ENCODE results near the gene ACAP2.
"Not testable (repeated sequence)": the region's sequence is repeated elsewhere in the genome, so short reads cannot be mapped to it uniquely, and the experiment has no call there.

The ACAP2 gene

DNA sequence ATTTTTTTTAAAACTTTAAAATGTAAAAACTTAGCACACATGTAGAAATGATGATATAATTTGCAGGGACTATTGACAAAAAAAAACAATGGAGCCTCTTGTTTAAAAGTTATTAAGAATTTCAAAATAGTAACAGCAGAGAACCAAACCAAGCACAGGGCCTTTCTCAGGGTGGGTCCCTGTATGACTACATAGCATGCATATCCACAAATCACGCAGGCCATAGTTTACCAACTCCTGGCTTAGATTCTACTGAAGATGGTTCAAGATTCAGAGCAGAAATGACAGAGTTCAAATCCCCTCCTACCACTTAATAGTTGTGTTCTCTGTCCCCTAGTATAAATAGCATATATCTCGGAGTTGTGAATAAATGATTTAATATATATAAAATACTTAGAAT lies 19.0 kb downstream of the ACAP2 start:
- TF ChIP-seq POLR2A (IDR thresholded peaks at IDR 0.05; ENCODE audit: low read length) = no peak
- TF ChIP-seq GATA1 (IDR thresholded peaks at IDR 0.05; ENCODE audit: low read depth, low read length) = no peak
- no peak for DNase-seq

DNA sequence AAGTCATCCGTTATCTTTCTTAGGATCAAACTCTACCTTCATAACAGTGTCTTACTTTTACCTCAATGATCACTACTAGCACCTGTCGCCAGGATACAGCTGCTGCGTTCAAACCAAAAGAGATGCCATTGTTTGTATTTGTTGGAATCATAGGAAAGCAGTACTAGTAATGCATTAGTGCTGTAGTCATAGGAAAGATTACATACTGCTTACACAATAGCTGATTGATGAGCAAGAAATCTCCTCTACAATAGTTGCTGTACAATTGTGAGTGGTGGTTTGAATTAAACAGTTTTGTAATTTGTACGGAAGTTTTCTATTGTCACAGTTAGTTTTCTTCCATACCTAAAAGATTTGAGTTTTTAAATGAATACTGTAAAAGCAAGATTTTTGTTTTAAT lies 21.4 kb downstream of the ACAP2 start:
- TF ChIP-seq GATA1 (IDR thresholded peaks at IDR 0.05; ENCODE audit: low read depth, low read length) (no peak), POLR2A (IDR thresholded peaks at IDR 0.05; ENCODE audit: low read length) (no peak)
- no peak for DNase-seq

DNA sequence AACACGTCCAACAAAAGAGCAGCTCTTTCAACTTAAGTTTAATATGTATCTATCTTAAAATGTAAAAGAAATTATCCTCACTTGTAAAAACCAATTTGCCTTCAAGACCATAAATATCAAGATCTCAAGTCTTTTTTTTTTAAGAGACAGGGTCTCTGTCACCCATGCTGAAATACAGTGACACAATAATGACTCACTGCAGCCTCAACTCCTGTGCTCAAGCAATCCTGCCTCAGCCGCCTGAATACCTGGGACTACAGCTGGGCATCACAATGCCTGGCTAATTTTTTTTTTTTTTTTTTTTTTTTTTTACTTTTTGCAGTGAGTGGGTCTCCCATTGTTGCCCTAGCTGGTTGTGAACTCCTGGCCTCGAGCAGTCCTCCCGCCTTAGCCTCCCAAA lies 26.0 kb downstream of the ACAP2 start:
- DNase-seq = no peak
- no peak for TF ChIP-seq POLR2A (IDR thresholded peaks at IDR 0.05; ENCODE audit: low read length)
- no peak for TF ChIP-seq GATA1 (IDR thresholded peaks at IDR 0.05; ENCODE audit: low read depth, low read length)

DNA sequence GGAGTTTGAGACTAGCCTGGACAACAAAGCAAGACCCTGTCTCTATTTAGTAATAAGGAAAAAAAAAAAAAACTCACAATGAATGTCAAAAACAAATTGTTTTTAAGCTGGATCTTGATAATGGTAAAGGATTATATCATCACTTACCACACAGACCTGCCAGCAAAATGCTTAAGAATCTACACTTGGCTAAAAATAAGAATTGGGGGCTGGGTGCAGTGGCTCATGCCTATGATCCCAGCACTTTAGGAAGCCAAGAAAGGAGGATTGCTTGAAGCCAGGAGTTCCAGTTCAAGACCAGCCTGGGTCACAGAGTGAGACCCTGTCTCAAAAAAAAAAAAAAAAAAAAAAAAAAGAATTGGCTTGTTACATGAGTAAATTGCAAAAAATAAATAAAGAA lies 31.0 kb downstream of the ACAP2 start:
- DNase-seq = no peak
- TF ChIP-seq GATA1 (IDR thresholded peaks at IDR 0.05; ENCODE audit: low read depth, low read length) (no peak), POLR2A (IDR thresholded peaks at IDR 0.05; ENCODE audit: low read length) (no peak)

DNA sequence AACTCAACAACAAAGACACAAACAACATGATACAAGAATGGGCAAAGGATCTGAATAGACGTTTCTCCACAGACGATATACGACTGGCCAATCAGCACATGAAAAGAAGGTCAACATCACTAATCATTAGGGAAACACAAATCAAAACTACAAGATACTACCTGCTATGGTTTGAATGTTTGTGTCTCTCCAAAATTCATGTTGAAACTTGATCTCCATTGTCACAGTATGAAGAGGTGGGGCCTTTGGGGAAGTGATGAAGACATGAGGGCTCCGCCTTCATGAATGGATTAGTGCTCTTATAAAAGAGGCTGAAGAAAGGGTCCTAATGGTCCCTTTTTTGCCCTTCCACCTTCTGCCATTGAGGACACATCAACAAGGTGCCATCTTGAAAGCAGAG lies 32.3 kb downstream of the ACAP2 start:
- TF ChIP-seq GATA1 (IDR thresholded peaks at IDR 0.05; ENCODE audit: low read depth, low read length) (no peak), POLR2A (IDR thresholded peaks at IDR 0.05; ENCODE audit: low read length) (no peak)
- peak in 1 of 2 experiments; percentile 14 for DNase-seq

DNA sequence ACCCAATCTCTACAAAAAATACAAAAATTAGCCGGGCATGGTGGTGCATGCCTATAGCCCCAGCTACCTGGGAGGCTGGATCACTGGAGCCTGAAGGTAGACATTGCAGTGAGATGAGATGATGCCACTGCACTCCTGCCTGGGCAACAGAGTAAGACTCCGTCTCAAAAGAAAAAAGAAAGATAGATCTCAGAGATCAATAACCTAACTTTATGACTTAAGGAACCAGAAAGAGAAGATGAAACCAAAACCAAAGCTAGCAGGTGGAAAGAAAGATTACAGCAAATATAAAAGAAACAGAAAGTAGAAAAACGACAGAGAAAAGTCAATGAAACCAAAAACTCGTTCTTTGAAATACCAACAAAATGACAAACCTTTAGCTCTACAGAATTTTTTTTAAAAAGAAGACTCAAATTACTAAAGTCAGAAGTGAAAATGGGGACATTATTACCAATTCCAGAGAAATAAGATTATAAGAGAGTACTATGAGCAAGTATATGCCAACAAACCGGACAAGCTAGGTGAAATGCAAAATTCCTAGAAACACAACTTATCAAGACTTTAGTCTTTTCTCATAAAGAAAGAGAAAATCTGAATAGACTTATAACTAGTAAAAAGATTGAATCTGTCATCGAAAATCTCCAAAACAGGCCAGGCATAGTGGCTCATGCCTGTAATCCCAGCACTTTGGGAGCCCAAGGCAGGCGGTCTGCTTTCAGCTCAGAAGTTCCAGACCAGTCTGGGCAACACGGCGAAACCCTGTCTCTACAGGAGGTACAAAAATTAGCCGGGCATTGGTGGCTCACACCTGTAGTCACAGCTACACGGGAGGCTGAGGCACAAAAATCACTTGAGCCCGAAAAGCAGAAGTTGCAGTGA lies 35.0 kb downstream of the ACAP2 start:
- no peak for DNase-seq
- TF ChIP-seq GATA1 (IDR thresholded peaks at IDR 0.05; ENCODE audit: low read depth, low read length) (no peak), POLR2A (IDR thresholded peaks at IDR 0.05; ENCODE audit: low read length) (no peak)

DNA sequence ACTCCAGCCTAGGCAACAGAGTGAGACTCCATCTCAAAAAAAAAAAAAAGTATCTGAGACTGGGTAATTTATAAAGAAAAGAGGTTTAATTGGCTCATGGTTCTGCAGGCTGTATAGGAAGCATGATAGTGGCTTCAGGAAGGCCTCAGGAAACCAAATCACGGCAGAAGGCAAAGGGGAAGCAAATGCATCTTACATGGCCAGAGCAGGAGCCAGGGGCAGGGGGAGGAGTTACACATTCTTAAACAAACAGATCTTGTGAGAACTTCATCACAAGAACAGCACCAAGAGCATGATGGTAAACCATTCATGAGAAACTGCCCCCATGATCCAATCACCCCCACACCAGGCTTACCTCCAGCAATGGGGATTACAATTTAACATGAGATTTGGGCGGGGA lies 37.2 kb downstream of the ACAP2 start:
- no peak for TF ChIP-seq GATA1 (IDR thresholded peaks at IDR 0.05; ENCODE audit: low read depth, low read length)
- no peak for TF ChIP-seq POLR2A (IDR thresholded peaks at IDR 0.05; ENCODE audit: low read length)
- DNase-seq = no peak

DNA sequence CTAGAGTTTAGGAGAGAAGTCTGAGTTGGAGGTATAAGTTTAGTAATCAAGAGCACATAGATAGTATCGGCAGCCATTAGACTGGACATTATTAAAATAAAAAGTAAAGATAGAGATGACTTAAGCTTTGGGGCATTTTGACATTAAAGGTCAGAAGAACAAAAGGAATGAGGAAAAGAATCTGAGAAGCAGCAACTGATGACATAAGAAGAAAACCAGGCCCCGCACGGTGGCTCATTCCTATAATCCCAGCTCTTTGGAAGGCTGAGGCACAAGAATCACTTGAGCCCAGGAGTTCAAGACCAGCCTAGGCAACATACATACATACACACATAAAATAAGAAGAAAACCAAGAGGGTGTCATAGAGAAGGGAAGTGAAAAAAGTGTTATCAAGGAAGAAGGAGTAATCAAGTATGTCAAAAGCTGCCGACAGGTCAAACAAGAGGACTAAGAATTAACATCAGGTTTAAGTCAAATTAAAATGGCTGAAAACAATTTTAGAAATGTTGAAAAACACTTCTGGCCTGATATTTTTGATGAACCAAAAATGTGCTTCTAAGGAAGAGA lies 38.9 kb downstream of the ACAP2 start:
- TF ChIP-seq GATA1 (IDR thresholded peaks at IDR 0.05; ENCODE audit: low read depth, low read length) = no peak
- TF ChIP-seq POLR2A (IDR thresholded peaks at IDR 0.05; ENCODE audit: low read length) = no peak
- DNase-seq = no peak

DNA sequence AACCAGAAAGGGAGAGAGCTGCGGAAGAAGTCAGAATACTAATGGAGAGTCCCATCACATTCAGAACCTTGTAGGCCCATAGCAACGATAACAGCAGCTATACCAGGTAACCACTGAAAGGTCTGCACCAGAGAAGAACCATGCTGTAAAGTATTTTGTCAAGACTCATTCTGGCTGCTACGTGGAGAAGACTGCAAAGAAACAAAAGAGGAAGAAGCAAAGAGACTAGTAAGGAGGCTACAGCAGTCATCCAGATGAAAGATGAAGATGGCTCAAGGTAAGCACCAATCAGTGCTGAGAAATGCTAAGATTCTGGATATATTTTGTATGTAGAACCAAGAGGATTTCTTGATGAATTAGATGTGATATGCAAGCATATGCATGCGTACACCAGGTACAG lies 39.6 kb downstream of the ACAP2 start:
- no peak for TF ChIP-seq GATA1 (IDR thresholded peaks at IDR 0.05; ENCODE audit: low read depth, low read length)
- no peak for TF ChIP-seq POLR2A (IDR thresholded peaks at IDR 0.05; ENCODE audit: low read length)
- no peak for DNase-seq

DNA sequence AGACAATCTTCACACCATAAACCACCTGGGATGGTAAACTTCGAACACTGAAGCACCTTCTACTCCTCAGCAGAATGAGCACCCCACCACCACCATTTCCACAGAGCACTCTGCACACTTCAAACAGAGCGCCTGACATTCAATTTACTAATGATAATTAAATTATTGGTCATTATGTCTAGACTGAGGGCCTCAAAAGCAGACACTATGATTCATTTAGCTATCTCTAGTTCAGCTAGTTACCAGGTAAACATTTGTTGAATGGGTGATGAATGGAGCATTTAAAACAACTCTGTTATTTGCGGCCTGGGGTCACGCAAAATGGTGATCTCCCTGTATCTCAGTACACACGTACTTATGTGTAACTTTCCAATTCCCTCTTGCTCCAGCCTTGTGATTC lies 40.9 kb downstream of the ACAP2 start:
- DNase-seq = no peak
- TF ChIP-seq POLR2A (IDR thresholded peaks at IDR 0.05; ENCODE audit: low read length) (no peak), GATA1 (IDR thresholded peaks at IDR 0.05; ENCODE audit: low read depth, low read length) (no peak)

DNA sequence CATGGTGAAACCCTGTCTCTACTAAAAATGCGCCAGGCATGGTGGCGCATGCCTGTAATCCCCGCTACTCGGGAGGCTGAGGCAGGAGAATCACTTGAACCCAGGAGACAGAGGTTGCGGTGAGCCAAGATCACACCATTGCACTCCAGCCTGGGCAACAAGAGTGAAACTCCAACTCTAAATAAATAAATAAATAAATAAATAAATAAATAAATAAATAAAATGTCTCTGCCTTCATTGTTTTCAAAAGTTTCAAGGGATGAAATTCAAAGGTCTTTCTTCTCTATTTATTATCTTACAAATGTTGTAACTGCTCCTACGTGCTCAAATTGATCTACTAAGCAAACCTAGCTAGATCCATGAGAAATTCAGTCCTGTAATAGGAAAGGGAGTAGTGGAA lies 44.4 kb downstream of the ACAP2 start:
- not testable (repeated sequence) for DNase-seq

DNA sequence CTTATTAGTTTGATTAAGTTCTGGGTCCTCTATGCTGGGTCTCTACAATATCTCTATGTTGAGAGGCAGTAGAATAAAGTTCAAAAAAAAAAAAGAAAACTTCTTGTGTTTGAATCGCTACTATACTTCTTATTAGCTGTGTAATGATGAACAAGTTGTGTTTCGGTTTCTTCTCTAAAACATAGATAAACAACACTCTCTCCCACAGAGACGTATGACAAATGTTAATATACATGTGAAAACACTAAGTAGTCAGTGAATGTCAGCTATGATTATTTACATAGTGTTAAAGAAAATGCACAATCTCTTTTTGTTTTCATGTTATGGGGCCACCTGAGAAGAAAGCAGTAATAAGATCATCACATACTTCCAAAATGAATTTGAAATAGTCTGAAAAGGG lies 45.3 kb downstream of the ACAP2 start:
- DNase-seq = peak in 1 of 2 experiments; percentile 12
- no peak for TF ChIP-seq POLR2A (IDR thresholded peaks at IDR 0.05; ENCODE audit: low read length)
- no peak for TF ChIP-seq GATA1 (IDR thresholded peaks at IDR 0.05; ENCODE audit: low read depth, low read length)

DNA sequence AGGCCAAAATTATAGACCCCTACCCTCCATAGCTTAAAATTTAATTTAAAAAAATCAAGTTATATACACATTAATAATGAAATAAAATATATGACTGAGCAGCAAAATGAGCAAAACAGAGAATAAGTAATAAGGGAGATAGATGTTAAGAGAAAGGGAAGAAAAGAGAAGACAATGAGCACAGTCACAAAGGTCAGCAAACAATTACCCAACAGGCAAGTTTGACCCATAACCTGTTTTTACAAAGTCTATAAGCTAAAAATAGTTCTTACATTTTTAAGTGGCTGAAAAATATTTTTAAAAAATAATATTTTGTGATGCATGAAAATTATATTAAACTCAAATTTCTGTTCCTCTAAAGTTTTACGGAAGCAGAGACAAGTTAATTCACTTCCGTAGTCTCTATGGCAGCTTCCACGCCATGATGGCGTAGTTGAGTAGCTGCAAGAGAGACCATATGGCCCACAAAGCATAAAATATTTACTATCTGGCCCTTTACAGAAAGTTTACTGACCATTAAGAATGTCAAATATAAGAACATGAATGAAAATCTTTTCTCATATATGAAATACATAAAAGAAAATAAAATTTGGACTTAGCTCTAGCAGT lies 47.5 kb downstream of the ACAP2 start:
- TF ChIP-seq POLR2A (IDR thresholded peaks at IDR 0.05; ENCODE audit: low read length) (no peak), GATA1 (IDR thresholded peaks at IDR 0.05; ENCODE audit: low read depth, low read length) (no peak)

DNA sequence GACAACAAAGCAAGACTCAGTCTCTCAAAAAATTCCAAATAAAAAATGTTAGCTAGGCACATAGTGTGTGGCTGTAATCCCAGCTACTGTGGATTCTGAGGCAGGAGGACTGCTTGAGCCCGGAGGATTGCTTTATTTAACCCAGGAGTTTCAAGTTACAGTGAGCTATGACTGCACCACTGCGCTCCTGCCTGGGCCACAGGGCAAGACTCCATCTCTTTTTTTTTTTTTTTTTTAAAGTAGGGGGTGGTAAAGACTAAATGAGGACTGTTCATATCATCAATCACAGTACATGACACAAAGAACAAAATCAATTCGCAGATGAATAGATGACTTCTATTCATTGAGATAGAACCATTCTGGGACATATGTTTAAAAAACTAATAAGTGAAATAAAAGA lies 48.1 kb downstream of the ACAP2 start:
- no peak for DNase-seq
- TF ChIP-seq GATA1 (IDR thresholded peaks at IDR 0.05; ENCODE audit: low read depth, low read length) (no peak), POLR2A (IDR thresholded peaks at IDR 0.05; ENCODE audit: low read length) (no peak)

More for the DNA sequence above, 47.5 kb downstream of the ACAP2 start:
- no peak for DNase-seq

DNA sequence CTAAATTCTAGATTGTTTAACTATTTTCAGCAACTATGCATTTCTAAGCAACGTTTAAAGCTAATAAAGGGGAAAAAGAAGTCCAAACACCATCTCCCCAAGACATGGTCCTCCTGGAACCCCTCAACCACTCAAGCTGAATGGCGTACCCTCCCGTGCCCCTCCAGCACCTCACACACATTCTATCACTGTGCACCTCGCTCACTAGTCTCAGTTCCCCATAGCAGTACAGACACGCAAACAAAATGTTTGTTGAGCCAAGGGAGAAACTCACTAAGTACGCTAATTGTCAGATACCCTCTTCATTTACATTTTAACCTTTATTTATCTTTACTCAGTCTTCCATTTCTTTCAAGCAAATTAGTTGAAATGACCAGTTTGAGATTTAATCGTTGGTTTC lies 48.8 kb downstream of the ACAP2 start:
- TF ChIP-seq POLR2A (IDR thresholded peaks at IDR 0.05; ENCODE audit: low read length) (no peak), GATA1 (IDR thresholded peaks at IDR 0.05; ENCODE audit: low read depth, low read length) (no peak)
- no peak for DNase-seq
